PC-9 (cell line): ENCODE measurements around the gene GNB1. TPM values are rescaled to one million over a fixed set of nuclear protein-coding genes. Genes with fewer than 3 reads are reported as not detected.
A peak's percentile ranks its signal among the peaks of the same experiment; 100 is the strongest.

Source experiments
- BruUV-seq: library from RNA; stranded (reverse); fragments of 400-500 nt; replicated peaks from 2 replicates; lab custom pipeline; 2021; lab: Mats Ljungman, UMichigan
- CTCF ChIA-PET: fragments of 300-600 bp; sonication (Branson Sonifier 250); formaldehyde crosslinking; loops from one replicate; lab custom pipeline; 2022; ENCODE audit warnings: antibody characterized with exemption; lab: Charles Lee
- POLR2A ChIA-PET: fragments of 300-600 bp; sonication (Branson Sonifier 250); formaldehyde crosslinking; loops from one replicate; lab custom pipeline; 2022; ENCODE audit warnings: antibody characterized with exemption; ENCODE audit not compliant: unreplicated experiment; lab: Charles Lee
- DNase-seq, 2 experiments: peaks; one replicate each; pipeline versions ENCODE4 v3.0.0 to v3.0.0-alpha.2; 2015 to 2022; ENCODE audit warnings: mixed read lengths in 1 of 2
- H2AFZ ChIP-seq: fragments of 200-600 bp; sonication (generic); 2 replicates; pipeline ENCODE4 v1.8.1; 2017; ENCODE audit warnings: antibody characterized with exemption
- H3F3A ChIP-seq: fragments of 200-600 bp; sonication (generic); 2 replicates; pipeline ENCODE4 v1.8.1; 2017; ENCODE audit warnings: antibody characterized with exemption, mild to moderate bottlenecking, low read depth; ENCODE audit not compliant: insufficient read depth
- H3K27ac ChIP-seq: fragments of 200-600 bp; sonication (generic); 2 replicates; pipeline ENCODE4 v1.6.1; 2016; ENCODE audit warnings: mixed run types
- H3K27me3 ChIP-seq: fragments of 200-600 bp; sonication (generic); 2 replicates; pipeline ENCODE4 v1.6.1; 2016; ENCODE audit warnings: low read depth, mixed run types; ENCODE audit not compliant: insufficient read depth
- H3K36me3 ChIP-seq: fragments of 200-600 bp; sonication (generic); 2 replicates; pipeline ENCODE4 v1.6.1; 2016; ENCODE audit warnings: low read depth, mixed run types
- H3K4me1 ChIP-seq: fragments of 200-600 bp; sonication (generic); replicated peaks from 2 replicates; pipeline ENCODE4 v1.6.1; 2016; ENCODE audit warnings: mixed run types; ENCODE audit not compliant: insufficient read depth
- H3K4me2 ChIP-seq: fragments of 200-600 bp; sonication (generic); 2 replicates; pipeline ENCODE4 v1.6.1; 2017; ENCODE audit warnings: mixed run types
- H3K4me3 ChIP-seq: fragments of 200-600 bp; sonication (generic); 2 replicates; pipeline ENCODE4 v1.6.1; 2016; ENCODE audit warnings: mixed run types
- H3K79me2 ChIP-seq: fragments of 200-600 bp; sonication (generic); 2 replicates; pipeline ENCODE4 v1.6.1; 2017; ENCODE audit warnings: low read depth, mixed run types
- H3K9me2 ChIP-seq: fragments of 200-600 bp; sonication (generic); 2 replicates; pipeline ENCODE4 v1.8.1; 2017; ENCODE audit warnings: mild to moderate bottlenecking; ENCODE audit not compliant: insufficient read depth
- H3K9me3 ChIP-seq: fragments of 200-600 bp; sonication (generic); 2 replicates; pipeline ENCODE4 v1.8.1; 2016; ENCODE audit warnings: low read depth; ENCODE audit not compliant: insufficient read depth
- H4K20me1 ChIP-seq: fragments of 200-600 bp; sonication (generic); 2 replicates; pipeline ENCODE4 v1.8.1; 2017; ENCODE audit not compliant: insufficient read depth
- EZH2 ChIP-seq: fragments of 200-600 bp; sonication (generic); IDR thresholded peaks from 2 replicates; pipeline ENCODE4 v1.8.0; 2017; ENCODE audit warnings: antibody characterized with exemption, low read depth
- intact Hi-C: fragments of 100-400 bp; cut with micrococcal nuclease; formaldehyde crosslinking; loops from one replicate; pipeline ENCODE4 v1.10.0; 2022; ENCODE audit not compliant: unreplicated experiment
- total RNA-seq: library from RNA; stranded (reverse); gene quantifications from 2 replicates; pipeline ENCODE4 v1.2.3, GENCODE V29; 2021
- TF ChIP-seq, protein P1 (sequence below): fragments of 200-600 bp; sonication (generic); conservative IDR thresholded peaks from 2 replicates; pipeline ENCODE4 v1.6.1; 2017; ENCODE audit warnings: mixed run types, antibody characterized with exemption, mild to moderate bottlenecking, moderate library complexity

Gene GNB1
- total RNA-seq, 1 experiment from 2014 or later: 286 TPM

- Histone ChIP-seq H3K79me2 (peaks cover 4% of the 10 kb centered on the region), H4K20me1 (no peaks in the 10 kb centered on the region; the same call in 1 of the 2 replicates), H2AFZ (no peak overlapping the region), H3K4me1 (peaks cover 49% of the 10 kb centered on the region), H3K4me3 (peak overlapping the region; percentile 39; the same call in 1 of the 2 replicates), H3F3A (peaks cover 75% of the 10 kb centered on the region), H3K9me2 (no peaks in the 10 kb centered on the region), H3K27ac (peak overlapping the region; percentile 71), H3K36me3 (peaks cover 6% of the 10 kb centered on the region), H3K9me3 (no peaks in the 10 kb centered on the region), H3K27me3 (no peaks in the 10 kb centered on the region), H3K4me2 (peak overlapping the region; percentile 85)
- intact Hi-C loops: loop anchor here (5.0 kb wide), 2 partner anchors 110 to 125 kb away; partner anchors contain the start of gene GNB1
- no peak for TF ChIP-seq EZH2
- TF ChIP-seq, protein P1, sequence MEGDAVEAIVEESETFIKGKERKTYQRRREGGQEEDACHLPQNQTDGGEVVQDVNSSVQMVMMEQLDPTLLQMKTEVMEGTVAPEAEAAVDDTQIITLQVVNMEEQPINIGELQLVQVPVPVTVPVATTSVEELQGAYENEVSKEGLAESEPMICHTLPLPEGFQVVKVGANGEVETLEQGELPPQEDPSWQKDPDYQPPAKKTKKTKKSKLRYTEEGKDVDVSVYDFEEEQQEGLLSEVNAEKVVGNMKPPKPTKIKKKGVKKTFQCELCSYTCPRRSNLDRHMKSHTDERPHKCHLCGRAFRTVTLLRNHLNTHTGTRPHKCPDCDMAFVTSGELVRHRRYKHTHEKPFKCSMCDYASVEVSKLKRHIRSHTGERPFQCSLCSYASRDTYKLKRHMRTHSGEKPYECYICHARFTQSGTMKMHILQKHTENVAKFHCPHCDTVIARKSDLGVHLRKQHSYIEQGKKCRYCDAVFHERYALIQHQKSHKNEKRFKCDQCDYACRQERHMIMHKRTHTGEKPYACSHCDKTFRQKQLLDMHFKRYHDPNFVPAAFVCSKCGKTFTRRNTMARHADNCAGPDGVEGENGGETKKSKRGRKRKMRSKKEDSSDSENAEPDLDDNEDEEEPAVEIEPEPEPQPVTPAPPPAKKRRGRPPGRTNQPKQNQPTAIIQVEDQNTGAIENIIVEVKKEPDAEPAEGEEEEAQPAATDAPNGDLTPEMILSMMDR: no peak
- TSS peak; percentile 1 for BruUV-seq
- peak; percentile 77 to 80 for DNase-seq
- ChIA-PET POLR2A (interaction anchor here (0.6 to 1.1 kb wide), 2 partner anchors 24 to 44 kb away, joined by 5 read pairs; no protein-coding TSS in a partner anchor), CTCF (no interaction called here)
Measured at GRCh38 chr1:1782399-1783221, 108.3 kb downstream of the GNB1 start.

GRCh38 chr1:1781526-1781903 lies 109.4 kb downstream of the GNB1 start:
- peak overlapping the region; percentile 85; the same call in 1 of the 2 replicates for H3K4me2 ChIP-seq
- peaks cover 15% of the 10 kb centered on the region for H3K79me2 ChIP-seq
- no peaks in the 10 kb centered on the region for H3K27me3 ChIP-seq
- DNase-seq: no peak
- TF ChIP-seq, protein P1: no peak
- no peak for TF ChIP-seq EZH2
- no peak overlapping the region for H2AFZ ChIP-seq
- intact Hi-C loops: loop anchor here (5.0 kb wide), 2 partner anchors 111 to 126 kb away; partner anchors contain the start of gene GNB1
- CTCF ChIA-PET: no interaction called here
- H4K20me1 ChIP-seq: peaks cover 7% of the 10 kb centered on the region; the same call in 1 of the 2 replicates
- peaks cover 68% of the 10 kb centered on the region for H3F3A ChIP-seq
- H3K9me3 ChIP-seq: no peaks in the 10 kb centered on the region
- H3K9me2 ChIP-seq: no peaks in the 10 kb centered on the region
- 0 out of 2 replicates have a peak overlapping the region, but pooled peaks have one; percentile 71 for H3K27ac ChIP-seq
- peaks cover 6% of the 10 kb centered on the region for H3K36me3 ChIP-seq
- no peak overlapping the region for H3K4me3 ChIP-seq
- H3K4me1 ChIP-seq: peaks cover 57% of the 10 kb centered on the region
- no TSS peak for BruUV-seq
- POLR2A ChIA-PET: no interaction called here

DNA sequence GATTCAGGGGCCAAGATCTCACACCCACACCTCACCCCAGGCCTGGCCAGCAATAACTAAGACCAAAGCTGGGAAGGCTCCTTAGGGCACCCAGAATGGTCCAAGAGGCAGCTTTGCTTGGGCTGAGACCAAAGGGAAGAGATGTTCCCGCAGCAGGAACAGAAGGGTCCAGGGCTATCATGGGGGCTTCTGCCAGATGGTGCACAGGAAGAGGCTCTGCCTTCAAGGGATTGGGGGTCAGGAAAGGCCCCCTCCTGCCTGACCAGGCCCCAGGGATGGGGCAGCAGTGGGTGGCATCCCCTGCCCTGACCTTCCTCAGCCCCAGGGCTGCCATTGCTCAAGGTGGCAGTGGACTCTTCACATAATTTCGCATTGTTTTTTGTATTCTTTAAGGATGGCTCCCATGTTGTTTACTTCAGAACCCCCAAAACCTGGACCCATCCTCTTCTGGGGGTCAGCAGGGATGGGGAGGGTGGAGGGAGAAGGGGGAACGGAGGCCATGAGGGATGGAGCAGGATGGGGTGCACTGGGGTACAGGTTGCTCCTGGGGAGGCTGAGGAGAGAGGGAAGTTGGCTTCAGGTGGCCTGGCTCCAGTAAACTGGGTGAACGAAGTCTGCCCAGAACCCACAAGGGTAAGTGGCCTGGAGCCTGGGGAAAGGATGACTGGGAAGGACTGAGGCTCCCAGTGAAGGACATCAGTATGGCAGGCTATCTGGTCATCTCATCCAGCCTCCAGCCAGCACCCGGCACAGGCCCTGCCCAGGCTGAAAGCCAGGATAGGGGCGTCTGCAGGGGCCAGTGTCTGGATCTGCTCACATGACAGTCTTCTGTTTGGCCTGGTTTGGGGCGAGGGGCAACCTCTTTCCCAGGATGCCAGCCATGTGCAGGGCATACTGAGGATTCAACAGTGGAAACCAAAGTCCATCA lies 110.0 kb downstream of the GNB1 start:
- Histone ChIP-seq H4K20me1 (peaks cover 14% of the 10 kb centered on the region), H2AFZ (no peak overlapping the region), H3K79me2 (peaks cover 22% of the 10 kb centered on the region), H3K27ac (peak overlapping the region; percentile 87), H3K4me1 (peaks cover 64% of the 10 kb centered on the region), H3K36me3 (peaks cover 1% of the 10 kb centered on the region), H3K9me2 (no peaks in the 10 kb centered on the region), H3K4me3 (no peak overlapping the region; the same call in 1 of the 2 replicates), H3K9me3 (no peaks in the 10 kb centered on the region), H3F3A (peaks cover 62% of the 10 kb centered on the region), H3K4me2 (peak overlapping the region; percentile 87), H3K27me3 (no peaks in the 10 kb centered on the region)
- TF ChIP-seq, protein P1: no peak
- no peak for TF ChIP-seq EZH2
- DNase-seq: peak in 1 of 2 experiments; percentile 21
- ChIA-PET CTCF (interaction anchor here (0.6 kb wide), 1 partner anchor 205 kb away, joined by 3 read pairs; no protein-coding TSS in a partner anchor), POLR2A (interaction anchor here (0.6 to 1.1 kb wide), 3 partner anchors 22 to 454 kb away, joined by 3 to 6 read pairs (median 5); no protein-coding TSS in a partner anchor)
- BruUV-seq: no TSS peak
- intact Hi-C loops: loop anchor here (1.0 to 5.0 kb wide), 3 partner anchors 18 to 126 kb away; partner anchors contain the start of gene GNB1
